Activated CD4-positive, alpha-beta T cell treated with anti-CD3 and anti-CD28 coated beads for 48 hours (primary cell): Measurements from ENCODE around the gene APRT.

Source experiments
- DNase-seq: peaks from one replicate; pipeline ENCODE4 v3.0.0-alpha.2; 2020

The APRT gene

DNA sequence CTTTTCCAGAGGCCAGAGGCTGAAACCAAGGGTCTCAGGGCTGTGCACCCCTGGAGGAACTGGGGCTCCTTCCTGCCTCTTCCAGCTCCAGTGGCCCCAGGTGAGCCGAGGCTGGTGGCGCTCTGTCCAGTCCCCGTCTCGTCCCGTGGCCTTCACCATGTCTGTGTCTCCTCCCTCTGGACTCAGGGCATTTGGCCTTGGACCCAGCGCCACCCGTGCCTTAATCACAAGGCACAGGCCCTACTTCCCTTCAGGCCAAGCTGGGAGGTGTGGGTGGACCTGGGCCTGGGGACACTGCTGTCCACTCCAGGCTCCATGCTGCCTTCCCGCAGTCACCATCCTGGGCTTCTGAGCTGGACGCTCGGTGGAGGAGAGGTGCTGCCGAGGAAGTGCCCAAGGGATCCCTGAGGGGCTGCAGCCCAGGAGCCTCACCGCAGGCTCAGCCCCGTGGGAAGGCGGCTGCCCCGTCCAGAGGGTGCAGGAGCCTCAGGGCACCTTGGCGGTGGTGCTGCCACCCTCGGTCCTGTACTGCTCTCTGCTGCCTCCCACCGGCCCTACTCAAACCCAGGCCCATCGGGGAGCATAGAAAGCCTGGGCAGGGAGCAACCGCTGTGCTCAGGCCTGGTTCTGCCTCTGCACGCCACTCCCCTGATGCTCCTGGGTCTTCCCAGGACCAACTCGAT, 9.6 kb upstream of the APRT start:
- DNase-seq = no peak

DNA sequence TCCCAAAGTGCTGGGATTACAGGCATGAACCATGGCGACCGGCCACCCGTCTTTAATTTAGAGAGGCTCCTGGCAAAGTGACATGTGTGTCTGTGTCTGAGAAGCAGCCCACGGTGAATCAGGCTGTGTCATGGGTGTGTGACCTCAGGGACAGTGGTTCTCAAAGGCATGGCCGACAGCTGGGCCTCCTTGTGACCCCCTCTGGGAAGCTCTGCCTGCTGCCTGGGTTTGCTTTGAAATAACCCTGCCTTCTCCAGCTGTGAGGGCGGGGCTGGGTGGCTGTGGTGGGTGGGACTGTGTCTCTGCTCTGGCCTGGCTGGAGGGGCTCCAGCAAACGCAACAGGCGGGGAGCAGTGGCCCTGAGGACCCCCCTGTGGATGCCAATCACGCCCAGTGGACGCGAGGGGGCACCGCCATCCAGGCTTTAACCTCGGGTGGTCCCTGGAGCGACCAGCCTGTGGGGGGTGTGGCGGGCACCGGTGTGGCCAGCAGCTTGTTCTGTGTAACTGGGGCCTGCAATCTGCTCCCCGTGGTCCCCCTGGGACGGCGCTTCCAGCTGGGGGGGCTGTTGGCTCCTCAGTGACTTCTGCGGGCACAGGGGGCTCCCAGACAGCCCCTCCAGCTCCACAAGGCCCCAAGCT, 8.8 kb upstream of the APRT start:
- no peak for DNase-seq

DNA sequence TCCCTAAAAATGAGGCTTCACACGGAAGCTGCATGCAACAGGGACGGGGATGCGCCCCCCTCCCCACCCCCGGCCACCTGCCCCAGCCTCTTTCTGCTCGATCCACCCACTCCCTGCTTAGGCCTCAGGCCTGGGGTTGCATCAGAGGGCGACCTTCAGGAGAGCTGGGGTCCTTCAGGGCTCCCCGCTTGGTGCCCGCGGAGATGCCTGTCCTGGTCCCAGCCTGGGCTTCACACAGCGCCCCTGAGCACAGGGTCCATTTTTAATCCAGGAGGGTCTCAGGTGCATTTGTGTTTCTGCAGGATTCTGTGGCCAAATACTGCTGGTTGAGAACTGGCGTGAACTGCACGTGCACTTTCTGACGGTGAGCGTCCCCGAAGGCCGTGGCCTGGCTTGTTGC, 7.4 kb upstream of the APRT start:
- no peak for DNase-seq

DNA sequence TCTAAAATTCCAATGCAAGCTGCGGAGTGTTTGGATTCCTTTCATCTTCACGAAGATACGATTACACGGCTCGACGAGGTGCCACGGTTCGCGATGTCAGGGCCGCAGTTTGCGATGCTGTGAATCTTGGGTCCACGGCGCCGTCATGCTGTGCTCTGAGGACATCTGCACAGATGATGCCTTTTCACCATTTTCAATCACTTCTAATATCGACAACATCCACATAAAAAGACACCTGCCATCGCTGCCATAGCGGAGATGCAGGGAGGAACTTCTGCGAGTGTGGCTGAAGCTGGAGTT, 6.8 kb upstream of the APRT start:
- DNase-seq = no peak

DNA sequence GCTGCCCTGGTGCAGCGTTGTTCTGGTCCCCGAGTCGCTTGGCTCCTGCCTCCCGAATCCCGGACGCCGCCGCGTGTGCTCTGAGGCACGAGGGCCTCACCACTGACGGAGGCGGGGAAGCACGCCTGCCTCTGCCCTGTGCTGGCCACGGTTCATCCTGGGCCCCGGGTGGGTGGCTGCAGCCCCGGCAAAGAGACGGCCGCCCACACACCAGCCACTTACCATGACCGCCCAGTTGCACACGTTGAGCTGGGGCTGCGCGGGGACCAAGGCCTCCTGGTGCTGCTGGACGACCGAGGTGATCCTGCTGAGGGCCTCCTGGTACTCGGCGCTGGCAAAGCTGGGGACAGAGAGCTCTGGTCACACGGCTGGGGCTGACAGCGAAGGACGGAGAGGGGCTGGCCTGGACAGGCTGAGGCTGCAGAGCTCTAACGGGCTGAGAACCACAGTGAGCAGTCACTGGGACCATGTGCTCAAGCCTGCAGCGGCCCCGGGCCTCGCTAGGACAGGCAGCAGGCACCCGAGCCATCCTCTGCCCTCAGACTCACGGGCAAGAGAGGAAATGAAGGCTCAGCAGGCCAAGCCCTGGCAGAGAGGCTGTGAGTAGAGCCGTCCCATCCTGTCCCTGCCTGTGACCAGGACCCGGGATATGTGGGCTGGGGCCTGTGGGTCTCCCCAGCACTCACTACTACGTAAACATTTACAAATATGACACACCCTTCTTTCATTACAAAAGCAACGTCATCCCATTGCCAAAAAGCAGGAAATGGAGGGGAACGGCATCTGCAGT, 6.3 kb upstream of the APRT start:
- DNase-seq = no peak

DNA sequence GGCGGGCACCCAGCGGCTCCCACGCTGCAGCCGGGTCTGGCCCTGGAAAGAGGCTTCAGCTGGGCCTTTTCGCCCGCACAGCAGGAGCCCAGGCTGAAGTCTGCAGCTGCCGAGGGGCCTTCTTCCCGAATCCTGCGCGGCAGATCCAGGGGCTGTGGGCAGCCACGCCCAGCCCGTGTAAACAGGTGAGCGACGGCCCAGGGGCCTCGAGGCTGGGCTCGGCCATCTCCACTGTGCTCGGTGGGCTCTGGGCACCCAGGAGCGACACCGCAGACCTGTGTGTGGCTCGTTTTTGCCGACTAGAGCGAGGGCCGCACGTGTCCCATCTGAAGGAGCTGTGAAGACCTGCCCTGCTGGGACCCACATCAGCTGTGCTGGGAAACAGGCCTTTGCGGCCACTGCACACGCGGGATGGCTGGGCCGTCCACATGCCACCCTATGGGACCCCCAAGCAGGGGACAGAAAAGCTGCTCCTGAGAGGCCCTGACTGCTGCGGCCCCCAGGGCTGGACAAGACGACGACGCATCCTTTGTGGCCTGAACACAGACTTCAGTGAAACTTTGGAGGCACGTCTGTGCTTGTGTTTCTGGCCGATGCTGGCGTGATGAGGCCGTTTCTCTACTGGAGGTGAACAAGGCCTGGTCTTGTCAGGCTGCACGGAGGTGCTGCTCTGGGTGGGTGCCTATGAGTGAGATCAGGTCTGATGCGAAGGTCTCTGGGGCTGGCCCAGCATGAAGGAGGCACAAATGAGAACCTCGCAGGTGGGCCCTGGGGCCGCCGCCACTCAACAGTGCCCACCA, 5.2 kb upstream of the APRT start:
- DNase-seq = no peak

DNA sequence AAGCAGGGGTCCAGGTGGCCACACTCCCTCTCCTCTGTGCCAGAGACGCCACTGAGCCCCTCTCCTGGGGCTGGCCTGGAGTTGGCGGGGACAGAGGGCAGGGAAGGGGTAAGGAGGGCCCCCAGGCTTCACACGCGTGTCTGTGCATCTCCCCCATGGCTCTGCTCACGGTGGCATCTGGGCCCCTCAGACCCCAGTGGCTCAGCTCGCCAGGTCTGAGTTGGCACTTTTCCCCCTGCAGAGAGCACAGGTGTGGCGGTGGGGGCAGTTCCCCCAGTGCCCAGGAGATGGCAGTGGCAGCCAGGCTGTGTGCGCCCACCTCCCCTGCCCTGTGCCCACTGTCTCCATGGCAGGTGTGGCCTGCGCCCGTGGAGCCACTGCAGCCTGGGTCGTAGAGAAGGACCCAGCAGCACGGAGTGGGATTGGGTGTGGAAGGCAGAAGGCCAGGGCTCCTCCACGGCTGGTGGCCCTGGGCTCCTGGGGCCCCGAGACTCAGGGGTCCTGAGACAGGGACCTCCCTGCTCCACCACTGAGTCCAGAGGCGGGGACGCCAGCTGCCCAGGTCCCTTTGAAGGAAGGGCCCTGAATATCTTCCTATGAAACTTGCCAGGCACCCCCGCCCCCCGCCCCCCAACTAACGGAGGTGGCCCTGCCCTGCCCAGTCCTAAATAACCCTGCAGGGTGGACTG, 4.3 kb upstream of the APRT start:
- DNase-seq = peak; percentile 72

DNA sequence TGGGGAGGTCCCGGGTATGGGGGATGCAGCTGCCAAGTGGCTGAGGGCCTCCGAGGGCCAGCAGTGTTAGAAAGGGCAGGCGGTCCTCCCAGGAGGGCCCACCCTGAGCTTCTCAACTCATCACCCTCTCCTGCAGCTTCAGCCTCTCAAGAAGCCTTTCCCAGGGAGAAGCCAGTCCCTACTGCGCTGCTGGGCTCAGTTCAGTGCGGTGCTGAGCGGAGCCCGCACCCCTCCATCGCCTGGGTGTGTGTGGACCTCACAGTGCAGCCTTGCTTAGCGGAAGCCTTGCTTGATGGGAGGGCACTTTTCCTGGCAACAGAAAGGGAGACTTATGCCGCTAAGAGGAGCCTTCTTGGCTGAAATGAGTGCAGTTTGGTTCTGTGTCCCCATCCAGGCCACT, 3.5 kb upstream of the APRT start:
- no peak for DNase-seq

DNA sequence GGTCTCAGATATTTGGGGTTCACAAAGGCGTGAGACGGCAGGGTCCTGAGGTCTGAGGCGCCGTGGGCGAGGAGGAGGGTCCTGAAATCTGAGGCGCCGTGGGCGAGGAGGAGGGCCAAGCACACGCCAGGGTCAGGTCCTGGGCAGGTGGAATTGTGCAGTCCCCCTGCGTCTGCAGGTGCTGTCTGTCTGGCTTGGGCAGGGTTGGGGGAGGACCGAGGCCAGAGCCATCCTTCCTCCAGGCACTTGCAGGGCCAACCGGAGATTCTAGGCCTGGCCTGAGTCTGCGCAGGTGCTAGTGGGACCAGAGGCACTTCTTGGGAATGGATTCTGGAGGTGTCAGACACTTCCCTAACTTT, 2.4 kb upstream of the APRT start:
- no peak for DNase-seq

DNA sequence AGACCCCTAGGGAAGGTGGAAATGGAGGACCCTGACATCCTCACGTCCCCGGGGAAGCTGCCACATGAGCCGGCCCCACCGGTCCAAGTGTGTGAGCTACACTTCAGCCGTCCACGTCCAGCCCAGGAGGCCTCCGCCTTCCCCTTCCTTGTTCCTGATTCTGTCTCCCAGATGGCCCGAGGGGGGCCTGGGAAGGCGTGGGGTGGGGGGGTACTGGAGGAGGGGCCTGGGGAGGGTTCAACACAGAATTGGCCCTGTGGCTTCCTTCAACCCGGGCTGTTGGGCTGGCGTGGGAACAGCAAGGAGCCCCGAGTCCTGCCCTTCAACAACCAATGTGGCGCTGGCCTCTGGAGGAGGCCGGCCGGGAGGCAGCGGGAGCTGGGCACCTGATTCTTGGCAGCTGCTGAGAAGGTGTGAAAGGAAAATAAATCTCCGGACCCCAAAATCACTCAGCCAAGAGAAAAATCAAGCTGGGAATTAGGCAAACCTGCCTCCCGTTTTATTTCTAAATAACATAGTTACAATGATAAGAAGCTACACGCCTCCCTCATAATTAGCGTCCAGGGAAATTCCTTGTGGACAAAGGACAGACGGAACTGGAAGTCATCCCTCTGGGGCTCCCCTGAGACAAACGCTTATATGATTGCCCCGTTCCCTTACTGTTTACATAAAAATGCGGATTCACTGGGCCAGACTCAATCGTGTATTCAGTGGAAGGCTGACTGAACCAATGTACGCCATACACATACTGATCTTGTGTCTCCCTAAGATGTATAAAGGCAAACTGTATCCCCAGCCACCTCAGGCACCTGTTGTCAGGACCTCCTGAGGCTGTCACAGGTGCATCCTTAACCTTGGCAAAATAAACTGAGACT, 1.8 kb upstream of the APRT start:
- DNase-seq = no peak

DNA sequence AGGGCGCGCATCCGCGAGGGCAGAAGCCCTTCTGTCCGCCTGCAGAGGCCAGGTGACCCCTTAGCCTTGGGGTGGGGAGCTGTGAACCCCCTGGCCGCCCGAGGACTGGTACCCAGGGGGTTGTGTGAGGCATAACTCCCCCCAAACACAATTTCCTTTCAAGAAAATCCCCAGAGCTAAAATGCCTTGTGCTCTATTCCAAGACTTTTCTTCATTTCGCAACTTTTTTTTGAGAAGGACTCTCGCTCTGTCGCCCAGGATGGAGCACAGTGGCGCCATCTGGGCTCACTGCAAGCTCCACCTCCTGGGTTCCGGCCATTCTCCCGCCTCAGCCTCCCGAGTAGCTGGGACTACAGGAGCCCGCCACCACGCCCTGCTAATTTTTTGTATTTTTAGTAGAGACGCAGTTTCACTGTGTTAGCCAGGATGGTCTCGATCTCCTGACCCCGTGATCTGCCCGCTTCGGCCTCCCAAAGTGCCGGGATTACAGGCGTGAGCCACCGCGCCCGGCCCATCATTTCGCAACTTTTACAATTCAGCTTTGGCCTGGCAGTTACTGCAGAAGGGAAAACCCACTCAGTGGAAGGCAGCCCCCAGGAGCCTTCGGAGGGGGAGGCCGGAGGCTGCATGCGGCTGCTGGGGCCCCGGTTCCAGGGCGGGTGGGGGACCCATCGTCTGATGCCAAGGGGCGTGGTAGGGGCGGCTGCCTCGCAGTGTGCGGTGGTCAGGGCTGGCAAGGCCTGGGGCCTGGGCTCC, 963 bp upstream of the APRT start:
- peak; percentile 63 for DNase-seq

DNA sequence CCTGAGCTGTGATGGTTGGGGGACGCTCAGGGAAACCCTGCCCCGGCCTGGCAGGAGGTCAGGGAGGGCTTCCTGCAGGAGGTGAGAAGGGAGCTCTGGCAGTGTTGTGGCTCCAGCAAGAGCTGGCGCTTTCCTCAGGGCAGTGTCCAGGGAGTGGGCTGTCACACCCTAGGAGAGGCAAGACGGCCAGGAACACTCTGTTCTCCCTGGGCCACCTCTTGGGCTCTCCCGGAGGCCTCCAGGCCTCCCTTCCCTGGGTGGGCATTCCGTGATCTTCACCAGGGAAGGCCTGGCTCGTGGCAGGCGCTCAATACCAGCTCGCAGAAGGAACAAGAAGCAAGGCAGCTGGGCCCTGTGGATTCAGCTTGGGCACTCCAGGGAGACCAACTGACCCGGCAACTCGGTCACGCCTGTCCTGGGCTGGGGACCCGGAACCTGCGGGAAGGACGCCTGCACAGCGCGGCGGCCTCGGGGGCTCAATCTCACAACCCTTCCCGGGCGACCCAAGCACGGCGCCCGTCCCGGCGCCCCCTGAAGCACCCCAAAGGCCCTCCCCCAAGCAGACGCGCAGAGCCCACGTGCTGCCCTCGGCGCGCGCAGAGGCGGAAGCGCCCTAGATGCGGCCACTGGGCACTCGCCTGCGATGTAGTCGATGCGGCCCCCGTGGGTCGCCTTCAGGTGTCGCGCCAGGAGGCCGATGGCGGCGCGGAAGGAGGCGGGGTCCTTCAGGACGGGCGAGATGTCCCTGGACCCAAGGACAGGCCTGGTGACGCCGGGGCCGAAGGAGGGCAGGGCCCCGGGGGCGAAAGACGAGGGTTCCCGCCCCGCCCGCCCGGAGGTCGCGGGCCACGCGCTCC, 588 bp downstream of the APRT start:
- DNase-seq = peak; percentile 76

DNA sequence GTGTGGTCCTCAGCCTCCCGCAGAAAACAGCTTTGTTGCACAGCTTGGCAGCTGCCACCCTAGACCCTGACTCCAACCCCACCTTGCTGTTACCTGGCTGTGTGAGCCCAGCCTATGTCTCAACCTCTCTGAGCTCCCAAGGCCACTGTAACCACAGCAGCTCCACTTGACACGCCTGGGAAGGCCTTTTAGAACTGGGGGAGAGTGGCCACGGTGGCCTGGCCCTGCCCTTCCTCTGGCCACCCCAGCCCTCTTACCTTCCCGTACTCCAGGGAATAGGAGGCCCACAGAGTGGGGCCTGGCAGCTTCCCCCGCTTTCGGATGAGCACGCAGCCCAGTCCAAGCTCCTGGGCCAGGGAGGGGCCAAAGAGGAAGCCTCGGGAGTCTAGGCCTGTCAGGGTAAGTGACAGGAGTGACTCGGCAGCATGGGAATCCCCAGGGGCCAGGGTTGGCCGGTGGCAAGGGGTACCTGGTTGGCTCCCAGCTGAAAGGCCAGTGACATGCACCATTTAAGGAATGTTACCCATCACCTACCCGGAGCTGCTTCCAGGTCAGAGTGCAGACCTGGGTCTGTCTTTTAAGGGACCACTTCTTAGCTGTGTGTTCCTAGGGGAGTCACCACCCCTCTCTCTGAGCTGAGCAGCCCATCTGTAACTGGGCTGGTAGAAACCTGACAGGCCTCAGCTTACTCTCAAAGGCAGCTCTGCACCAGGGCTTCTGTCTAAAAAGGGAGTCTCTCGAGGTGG, 1.4 kb downstream of the APRT start:
- peak; percentile 70 for DNase-seq

DNA sequence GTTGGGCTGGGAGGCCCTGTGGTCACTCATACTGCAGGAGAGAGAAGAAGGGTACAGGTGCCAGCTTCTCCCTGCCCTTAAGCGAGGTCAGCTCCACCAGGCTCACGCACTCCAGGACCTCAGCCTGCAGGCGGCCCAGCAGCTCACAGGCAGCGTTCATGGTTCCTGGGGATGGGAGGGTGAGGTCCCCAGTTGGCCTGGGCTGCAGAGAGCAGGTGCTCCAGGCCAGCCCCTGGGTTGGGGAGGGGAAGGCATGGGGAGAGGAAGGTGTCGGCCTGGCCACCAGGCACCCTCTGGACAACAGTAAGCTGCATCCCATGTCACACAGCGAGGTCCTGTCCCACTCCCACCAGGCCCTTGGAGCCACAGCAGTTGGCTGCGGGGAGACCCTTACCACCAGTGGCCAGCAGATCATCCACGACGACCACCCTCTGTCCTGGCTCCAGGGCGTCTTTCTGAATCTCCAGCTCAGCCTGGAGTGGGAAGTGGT, 2.0 kb downstream of the APRT start:
- DNase-seq = peak; percentile 41

DNA sequence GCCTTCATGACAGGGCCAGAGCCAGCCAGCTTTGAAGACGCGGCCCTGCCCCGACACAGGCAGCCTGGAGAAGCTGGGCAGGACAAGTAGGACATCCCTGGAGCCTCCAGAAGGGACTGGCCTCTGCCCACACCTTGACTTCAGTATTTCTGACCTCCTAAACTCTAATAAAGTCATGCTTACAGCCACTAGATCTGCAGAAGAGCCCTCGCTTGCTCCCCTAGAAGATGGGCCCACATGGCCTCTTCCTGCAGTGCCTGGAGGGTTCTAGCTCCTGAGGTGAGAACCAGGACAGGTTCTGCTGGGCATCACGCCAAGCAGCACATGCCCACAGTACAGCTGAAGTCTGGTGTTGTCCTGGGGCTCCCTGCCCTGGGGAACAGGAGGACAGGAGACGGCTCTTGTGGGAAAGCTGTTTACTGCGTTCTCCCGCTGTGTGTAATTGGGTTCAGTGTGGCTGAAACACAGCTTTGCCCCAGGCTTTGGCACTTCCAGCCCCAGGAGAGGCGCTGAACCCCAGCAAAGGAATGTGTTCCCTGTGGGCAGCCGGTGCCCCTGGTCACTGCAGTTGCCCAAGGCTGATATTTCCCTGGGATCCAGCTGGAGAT, 2.6 kb downstream of the APRT start:
- peak; percentile 28 for DNase-seq

DNA sequence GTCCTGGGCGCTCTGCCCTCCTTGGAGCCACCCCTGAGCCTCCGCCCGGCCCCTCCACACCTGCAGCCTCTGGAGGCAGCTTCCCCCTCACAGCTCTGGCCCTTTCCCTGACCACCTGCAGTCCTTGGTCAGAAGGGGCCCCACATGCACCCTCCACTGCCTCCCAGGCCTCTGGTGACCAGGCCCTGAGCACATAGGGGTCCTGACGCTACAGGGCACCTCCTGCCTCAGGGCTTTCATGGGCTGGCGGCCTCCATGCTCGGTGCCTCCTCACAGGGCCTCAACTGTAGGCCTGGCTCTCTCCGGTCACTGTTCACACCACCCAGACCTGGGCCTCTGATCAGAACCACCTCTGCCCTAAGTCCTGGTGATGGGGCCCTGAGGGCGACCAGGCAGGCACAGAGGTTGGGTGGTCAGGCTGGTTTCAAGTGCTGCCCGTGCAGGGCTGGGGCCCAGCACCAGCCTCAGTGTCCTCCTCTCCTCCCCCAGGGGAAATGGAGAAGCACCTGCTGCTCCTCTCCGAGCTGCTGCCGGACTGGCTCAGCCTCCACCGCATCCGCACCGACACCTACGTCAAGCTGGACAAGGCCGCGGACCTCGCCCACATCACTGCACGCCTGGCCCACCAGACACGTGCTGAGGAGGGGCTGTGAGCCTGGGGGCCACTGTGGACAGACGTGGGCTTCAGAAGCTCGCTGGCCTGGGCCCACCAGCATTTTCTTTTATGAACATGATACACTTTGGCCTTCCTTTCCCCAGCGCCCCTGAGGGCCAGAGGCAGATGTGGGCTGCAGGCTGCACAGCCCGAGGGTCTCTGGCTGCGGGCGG, 3.9 kb downstream of the APRT start:
- peak; percentile 26 for DNase-seq

DNA sequence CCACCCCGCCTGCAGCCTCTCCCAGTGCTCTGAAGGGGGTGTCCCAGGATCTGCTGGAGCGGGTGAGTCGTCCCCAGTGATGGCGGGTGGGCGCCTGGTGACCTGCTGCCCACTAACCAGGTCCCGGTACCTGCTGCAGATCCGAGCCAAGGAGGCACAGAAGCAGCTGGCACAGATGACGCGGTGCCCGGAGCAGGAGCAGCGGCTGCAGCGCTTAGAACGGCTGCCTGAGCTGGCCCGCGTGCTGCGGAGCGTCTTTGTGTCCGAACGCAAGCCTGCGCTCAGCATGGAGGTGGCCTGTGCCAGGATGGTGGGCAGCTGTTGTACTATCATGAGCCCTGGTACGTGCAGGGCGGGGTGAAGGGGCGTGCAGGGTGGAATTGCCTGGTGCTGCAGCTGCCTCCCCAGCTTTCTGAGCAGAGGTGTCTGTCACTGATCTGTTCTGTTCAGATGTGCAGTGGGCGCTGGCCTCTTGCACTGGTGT, 4.5 kb downstream of the APRT start:
- DNase-seq = peak; percentile 22
